BE2C (cell line): ENCODE data around the gene NTNG2.

Source experiments
- DNase-seq: peaks from one replicate; pipeline ENCODE4 v3.0.0-alpha.2; 2020
- H3K27me3 ChIP-seq: fragments of 250-450 bp; sonication (Bioruptor Pico); 2 replicates; pipeline ENCODE4 v1.5.1; 2020; ENCODE audit warnings: mild to moderate bottlenecking
- H3K36me3 ChIP-seq: fragments of 250-450 bp; sonication (Bioruptor Pico); 2 replicates; pipeline ENCODE4 v1.5.1; 2020; ENCODE audit warnings: mild to moderate bottlenecking
- H3K4me1 ChIP-seq: fragments of 250-450 bp; sonication (Bioruptor Pico); 2 replicates; pipeline ENCODE4 v1.5.1; 2020
- H3K4me3 ChIP-seq: 2 replicates; pipeline ENCODE4 v1.5.1; 2011; ENCODE audit warnings: low read depth, low read length
- H3K9me3 ChIP-seq: fragments of 250-450 bp; sonication (Bioruptor Pico); 2 replicates; pipeline ENCODE4 v1.5.1; 2020
- TF ChIP-seq, protein P1 (sequence below): IDR thresholded peaks from 2 replicates; pipeline ENCODE4 v1.5.1; 2012; ENCODE audit warnings: mild to moderate bottlenecking, low read depth, low read length

NTNG2 gene

DNA sequence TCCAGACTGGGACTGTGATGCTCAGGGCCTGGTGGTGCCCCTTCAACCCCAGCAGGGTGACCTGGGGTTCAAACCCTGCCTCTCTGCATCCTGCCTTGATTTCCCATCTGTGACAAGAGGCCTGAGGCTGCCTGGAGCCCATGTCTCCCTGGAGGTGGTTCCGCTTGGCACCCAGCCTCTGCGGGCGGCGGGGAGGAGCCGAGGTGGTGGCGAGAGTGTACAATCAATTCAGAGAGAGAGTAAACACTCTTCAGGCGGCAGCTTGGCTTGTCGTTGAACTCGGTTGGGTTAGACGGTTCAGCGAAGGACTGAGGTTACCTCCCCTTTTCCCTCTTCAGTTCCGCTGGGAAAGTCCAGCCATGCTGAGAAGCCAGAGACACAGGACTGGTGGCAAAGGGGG is 39.3 kb downstream of the NTNG2 start:
- H3K9me3 ChIP-seq: peaks cover 7% of the 10 kb centered on the region; the same call in 1 of the 2 replicates
- H3K4me3 ChIP-seq: no peak overlapping the region
- TF ChIP-seq, protein P1, sequence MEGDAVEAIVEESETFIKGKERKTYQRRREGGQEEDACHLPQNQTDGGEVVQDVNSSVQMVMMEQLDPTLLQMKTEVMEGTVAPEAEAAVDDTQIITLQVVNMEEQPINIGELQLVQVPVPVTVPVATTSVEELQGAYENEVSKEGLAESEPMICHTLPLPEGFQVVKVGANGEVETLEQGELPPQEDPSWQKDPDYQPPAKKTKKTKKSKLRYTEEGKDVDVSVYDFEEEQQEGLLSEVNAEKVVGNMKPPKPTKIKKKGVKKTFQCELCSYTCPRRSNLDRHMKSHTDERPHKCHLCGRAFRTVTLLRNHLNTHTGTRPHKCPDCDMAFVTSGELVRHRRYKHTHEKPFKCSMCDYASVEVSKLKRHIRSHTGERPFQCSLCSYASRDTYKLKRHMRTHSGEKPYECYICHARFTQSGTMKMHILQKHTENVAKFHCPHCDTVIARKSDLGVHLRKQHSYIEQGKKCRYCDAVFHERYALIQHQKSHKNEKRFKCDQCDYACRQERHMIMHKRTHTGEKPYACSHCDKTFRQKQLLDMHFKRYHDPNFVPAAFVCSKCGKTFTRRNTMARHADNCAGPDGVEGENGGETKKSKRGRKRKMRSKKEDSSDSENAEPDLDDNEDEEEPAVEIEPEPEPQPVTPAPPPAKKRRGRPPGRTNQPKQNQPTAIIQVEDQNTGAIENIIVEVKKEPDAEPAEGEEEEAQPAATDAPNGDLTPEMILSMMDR: no peak
- no peaks in the 10 kb centered on the region for H3K4me1 ChIP-seq
- H3K27me3 ChIP-seq: no peaks in the 10 kb centered on the region
- H3K36me3 ChIP-seq: no peaks in the 10 kb centered on the region
- DNase-seq: no peak

GRCh38 chr9:132201780-132202703 is 40.2 kb downstream of the NTNG2 start:
- H3K4me1 ChIP-seq: no peaks in the 10 kb centered on the region
- peaks cover 7% of the 10 kb centered on the region; the same call in 1 of the 2 replicates for H3K9me3 ChIP-seq
- TF ChIP-seq, protein P1: no peak
- no peaks in the 10 kb centered on the region for H3K27me3 ChIP-seq
- no peaks in the 10 kb centered on the region for H3K36me3 ChIP-seq
- no peak overlapping the region for H3K4me3 ChIP-seq
- DNase-seq: no peak

GRCh38 chr9:132204883-132205282 is 43.0 kb downstream of the NTNG2 start:
- Histone ChIP-seq H3K4me1 (no peaks in the 10 kb centered on the region), H3K27me3 (no peaks in the 10 kb centered on the region), H3K9me3 (0 out of 2 replicates have a peak, but pooled peaks cover 2% of the 10 kb centered on the region), H3K36me3 (no peaks in the 10 kb centered on the region), H3K4me3 (no peak overlapping the region)
- no peak for DNase-seq
- TF ChIP-seq, protein P1: no peak

DNA sequence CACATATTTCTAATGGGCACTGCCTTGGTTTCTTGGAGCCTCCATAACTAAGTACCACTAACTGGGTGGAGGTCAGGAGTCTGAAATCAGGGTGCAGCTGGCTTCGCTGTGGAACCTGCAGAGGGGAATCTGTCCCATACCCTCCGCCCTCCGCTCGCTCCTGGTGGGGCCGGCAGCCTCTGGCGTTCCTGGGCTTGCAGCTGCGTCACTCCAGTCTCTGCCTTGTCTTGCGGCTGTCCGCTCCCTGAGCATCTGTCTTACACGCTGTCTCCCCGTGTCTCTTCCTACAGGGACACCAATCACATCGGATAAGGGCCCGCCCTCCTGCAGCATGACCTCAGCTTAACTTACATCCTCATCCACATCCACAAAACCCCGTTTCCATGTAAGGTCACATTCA is 45.4 kb downstream of the NTNG2 start:
- TF ChIP-seq, protein P1: no peak
- Histone ChIP-seq H3K9me3 (0 out of 2 replicates have a peak, but pooled peaks cover 2% of the 10 kb centered on the region), H3K27me3 (no peaks in the 10 kb centered on the region), H3K36me3 (no peaks in the 10 kb centered on the region), H3K4me1 (no peaks in the 10 kb centered on the region), H3K4me3 (no peak overlapping the region)
- DNase-seq: no peak

DNA sequence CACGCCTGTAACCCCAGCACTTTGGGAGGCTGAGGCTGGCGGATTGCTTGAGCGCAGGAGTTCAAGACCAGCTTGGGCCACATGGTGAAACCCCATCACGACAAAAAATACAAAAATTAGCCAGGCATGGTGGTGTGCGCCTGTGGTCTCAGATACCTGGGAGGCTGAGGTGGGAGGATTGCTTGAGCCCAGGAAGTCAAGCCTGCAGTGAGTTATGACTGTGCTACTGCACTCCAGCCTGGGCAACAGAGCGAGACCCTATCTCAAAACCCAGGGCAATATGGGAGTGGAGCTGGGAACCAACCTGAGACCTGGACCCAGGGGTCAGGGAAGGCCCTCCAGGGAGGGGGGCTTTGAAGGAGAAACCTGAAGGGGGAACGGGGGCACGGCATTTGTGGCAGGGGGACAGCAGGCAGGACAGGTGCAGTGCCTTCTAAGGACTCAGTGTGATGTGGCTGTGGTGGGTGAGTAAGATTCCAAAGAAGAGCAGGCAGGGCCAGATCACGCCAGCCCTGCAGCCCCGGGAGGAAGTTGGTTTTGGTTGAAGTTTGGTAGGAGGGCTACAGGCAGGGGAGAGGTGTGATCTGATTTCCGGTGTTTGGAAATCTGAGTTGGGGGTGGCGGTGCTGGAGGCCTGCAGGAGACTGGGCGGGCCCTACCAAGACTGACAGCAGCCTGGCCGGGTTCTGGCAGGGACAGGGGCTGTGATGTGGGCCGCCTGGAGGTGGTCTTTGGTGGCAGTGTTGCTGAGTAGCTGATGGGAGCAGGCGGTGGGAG is 46.2 kb downstream of the NTNG2 start:
- TF ChIP-seq, protein P1: no peak
- Histone ChIP-seq H3K9me3 (0 out of 2 replicates have a peak, but pooled peaks cover 2% of the 10 kb centered on the region), H3K4me3 (no peak overlapping the region), H3K36me3 (no peaks in the 10 kb centered on the region), H3K4me1 (no peaks in the 10 kb centered on the region), H3K27me3 (no peaks in the 10 kb centered on the region)
- DNase-seq: no peak

GRCh38 chr9:132209228-132209627 is 47.4 kb downstream of the NTNG2 start:
- Histone ChIP-seq H3K4me1 (peaks cover 6% of the 10 kb centered on the region; the same call in 1 of the 2 replicates), H3K9me3 (0 out of 2 replicates have a peak, but pooled peaks cover 2% of the 10 kb centered on the region), H3K27me3 (no peaks in the 10 kb centered on the region), H3K36me3 (no peaks in the 10 kb centered on the region), H3K4me3 (no peak overlapping the region)
- no peak for DNase-seq
- TF ChIP-seq, protein P1: no peak
